ENCODE measurements around the gene NPPC. TPM values are rescaled to one million over a fixed set of nuclear protein-coding genes. Genes with fewer than 3 reads are reported as not detected.

NPPC gene
- total RNA-seq, 1 experiment from 2014 or later: 0.98 TPM

DNA sequence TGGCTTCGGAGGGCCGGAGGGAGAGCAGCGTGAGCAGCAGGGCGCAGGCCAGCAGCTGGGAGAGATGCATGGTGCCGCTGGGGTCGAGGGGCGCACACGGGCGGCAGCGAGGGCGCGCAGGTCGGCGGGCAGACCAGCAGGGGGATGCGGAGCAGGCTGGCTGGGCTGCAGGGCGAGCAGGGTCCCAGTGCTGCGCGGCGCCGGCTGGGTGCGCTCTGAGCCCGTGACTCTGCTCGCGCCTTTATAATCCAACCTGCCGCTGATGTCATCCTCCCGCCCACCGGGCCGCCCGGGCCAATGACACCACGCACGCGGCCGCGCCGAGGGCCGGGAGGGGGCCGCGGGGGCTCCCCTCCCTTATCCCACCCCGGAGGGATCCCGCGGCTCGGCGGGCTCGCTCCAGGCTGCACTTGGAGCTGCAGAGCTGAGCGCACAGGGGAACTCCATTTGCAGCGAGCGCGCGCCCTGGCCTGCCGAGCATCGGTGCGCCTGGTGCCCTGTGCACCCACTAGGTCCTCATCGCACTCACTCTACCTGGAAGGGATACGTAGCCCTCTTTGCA lies at the start of gene NPPC (continued):
- TF ChIP-seq TEAD1 (CRISPR knock-in tag; IDR thresholded peaks at IDR 0.05) (peak; percentile 36; the same call in 1 of the 2 replicates), JAZF1 (CRISPR knock-in tag; IDR thresholded peaks at IDR 0.05) (no peak), ZNF416 (CRISPR knock-in tag; IDR thresholded peaks at IDR 0.05) (no peak), ZNF121 (CRISPR knock-in tag; IDR thresholded peaks at IDR 0.05) (0 out of 2 replicates have a peak, but pooled peaks have one; percentile 8), IRF2 (CRISPR knock-in tag; IDR thresholded peaks at IDR 0.05; ENCODE audit: borderline replicate concordance, low read depth) (no peak), NFATC4 (CRISPR knock-in tag; IDR thresholded peaks at IDR 0.05) (no peak), SMAD3 (CRISPR knock-in tag; IDR thresholded peaks at IDR 0.05; ENCODE audit: borderline replicate concordance) (peak; percentile 15; the same call in 1 of the 2 replicates), ESRRA (CRISPR knock-in tag; IDR thresholded peaks at IDR 0.05; ENCODE audit: borderline replicate concordance) (no peak), ZNF219 (CRISPR knock-in tag; IDR thresholded peaks at IDR 0.05; ENCODE audit: borderline replicate concordance) (no peak), EMX1 (CRISPR knock-in tag; IDR thresholded peaks at IDR 0.05) (no peak), ZNF232 (CRISPR knock-in tag; IDR thresholded peaks at IDR 0.05) (0 out of 2 replicates have a peak, but pooled peaks have one; percentile 66), ZNF396 (CRISPR knock-in tag; IDR thresholded peaks at IDR 0.05; ENCODE audit: borderline replicate concordance) (no peak), ZBTB21 (CRISPR knock-in tag; IDR thresholded peaks at IDR 0.05; ENCODE audit: borderline replicate concordance) (no peak), PRRX2 (CRISPR knock-in tag; IDR thresholded peaks at IDR 0.05) (no peak), ZNF263 (CRISPR knock-in tag; IDR thresholded peaks at IDR 0.05; ENCODE audit: low read depth) (no peak), ZNF317 (CRISPR knock-in tag; IDR thresholded peaks at IDR 0.05; ENCODE audit: borderline replicate concordance, low read depth) (no peak), RELA (CRISPR knock-in tag; IDR thresholded peaks at IDR 0.05; ENCODE audit: borderline replicate concordance) (no peak), MYBL2 (CRISPR knock-in tag; IDR thresholded peaks at IDR 0.05) (peak; percentile 73; the same call in 1 of the 2 replicates), NFE2L1 (CRISPR knock-in tag; IDR thresholded peaks at IDR 0.05) (0 out of 2 replicates have a peak, but pooled peaks have one; percentile 58), CREB1 (CRISPR knock-in tag; IDR thresholded peaks at IDR 0.05) (no peak), HMGA2 (CRISPR knock-in tag; IDR thresholded peaks at IDR 0.05) (no peak)
- TF ChIP-seq, protein P1, sequence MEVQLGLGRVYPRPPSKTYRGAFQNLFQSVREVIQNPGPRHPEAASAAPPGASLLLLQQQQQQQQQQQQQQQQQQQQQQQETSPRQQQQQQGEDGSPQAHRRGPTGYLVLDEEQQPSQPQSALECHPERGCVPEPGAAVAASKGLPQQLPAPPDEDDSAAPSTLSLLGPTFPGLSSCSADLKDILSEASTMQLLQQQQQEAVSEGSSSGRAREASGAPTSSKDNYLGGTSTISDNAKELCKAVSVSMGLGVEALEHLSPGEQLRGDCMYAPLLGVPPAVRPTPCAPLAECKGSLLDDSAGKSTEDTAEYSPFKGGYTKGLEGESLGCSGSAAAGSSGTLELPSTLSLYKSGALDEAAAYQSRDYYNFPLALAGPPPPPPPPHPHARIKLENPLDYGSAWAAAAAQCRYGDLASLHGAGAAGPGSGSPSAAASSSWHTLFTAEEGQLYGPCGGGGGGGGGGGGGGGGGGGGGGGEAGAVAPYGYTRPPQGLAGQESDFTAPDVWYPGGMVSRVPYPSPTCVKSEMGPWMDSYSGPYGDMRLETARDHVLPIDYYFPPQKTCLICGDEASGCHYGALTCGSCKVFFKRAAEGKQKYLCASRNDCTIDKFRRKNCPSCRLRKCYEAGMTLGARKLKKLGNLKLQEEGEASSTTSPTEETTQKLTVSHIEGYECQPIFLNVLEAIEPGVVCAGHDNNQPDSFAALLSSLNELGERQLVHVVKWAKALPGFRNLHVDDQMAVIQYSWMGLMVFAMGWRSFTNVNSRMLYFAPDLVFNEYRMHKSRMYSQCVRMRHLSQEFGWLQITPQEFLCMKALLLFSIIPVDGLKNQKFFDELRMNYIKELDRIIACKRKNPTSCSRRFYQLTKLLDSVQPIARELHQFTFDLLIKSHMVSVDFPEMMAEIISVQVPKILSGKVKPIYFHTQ (CRISPR knock-in tag; IDR thresholded peaks at IDR 0.05): no peak
- TF ChIP-seq, protein P2, sequence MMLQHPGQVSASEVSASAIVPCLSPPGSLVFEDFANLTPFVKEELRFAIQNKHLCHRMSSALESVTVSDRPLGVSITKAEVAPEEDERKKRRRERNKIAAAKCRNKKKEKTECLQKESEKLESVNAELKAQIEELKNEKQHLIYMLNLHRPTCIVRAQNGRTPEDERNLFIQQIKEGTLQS (CRISPR knock-in tag; conservative IDR thresholded peaks at IDR 0.05): no peak
- TF ChIP-seq, protein P3, sequence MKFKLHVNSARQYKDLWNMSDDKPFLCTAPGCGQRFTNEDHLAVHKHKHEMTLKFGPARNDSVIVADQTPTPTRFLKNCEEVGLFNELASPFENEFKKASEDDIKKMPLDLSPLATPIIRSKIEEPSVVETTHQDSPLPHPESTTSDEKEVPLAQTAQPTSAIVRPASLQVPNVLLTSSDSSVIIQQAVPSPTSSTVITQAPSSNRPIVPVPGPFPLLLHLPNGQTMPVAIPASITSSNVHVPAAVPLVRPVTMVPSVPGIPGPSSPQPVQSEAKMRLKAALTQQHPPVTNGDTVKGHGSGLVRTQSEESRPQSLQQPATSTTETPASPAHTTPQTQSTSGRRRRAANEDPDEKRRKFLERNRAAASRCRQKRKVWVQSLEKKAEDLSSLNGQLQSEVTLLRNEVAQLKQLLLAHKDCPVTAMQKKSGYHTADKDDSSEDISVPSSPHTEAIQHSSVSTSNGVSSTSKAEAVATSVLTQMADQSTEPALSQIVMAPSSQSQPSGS (CRISPR knock-in tag; IDR thresholded peaks at IDR 0.05; ENCODE audit: borderline replicate concordance, low read depth): no peak
- TF ChIP-seq, protein P4, sequence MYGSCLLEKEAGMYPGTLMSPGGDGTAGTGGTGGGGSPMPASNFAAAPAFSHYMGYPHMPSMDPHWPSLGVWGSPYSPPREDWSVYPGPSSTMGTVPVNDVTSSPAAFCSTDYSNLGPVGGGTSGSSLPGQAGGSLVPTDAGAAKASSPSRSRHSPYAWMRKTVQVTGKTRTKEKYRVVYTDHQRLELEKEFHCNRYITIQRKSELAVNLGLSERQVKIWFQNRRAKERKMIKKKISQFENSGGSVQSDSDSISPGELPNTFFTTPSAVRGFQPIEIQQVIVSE (CRISPR knock-in tag; IDR thresholded peaks at IDR 0.05; ENCODE audit: borderline replicate concordance): no peak
- TF ChIP-seq, protein P5, sequence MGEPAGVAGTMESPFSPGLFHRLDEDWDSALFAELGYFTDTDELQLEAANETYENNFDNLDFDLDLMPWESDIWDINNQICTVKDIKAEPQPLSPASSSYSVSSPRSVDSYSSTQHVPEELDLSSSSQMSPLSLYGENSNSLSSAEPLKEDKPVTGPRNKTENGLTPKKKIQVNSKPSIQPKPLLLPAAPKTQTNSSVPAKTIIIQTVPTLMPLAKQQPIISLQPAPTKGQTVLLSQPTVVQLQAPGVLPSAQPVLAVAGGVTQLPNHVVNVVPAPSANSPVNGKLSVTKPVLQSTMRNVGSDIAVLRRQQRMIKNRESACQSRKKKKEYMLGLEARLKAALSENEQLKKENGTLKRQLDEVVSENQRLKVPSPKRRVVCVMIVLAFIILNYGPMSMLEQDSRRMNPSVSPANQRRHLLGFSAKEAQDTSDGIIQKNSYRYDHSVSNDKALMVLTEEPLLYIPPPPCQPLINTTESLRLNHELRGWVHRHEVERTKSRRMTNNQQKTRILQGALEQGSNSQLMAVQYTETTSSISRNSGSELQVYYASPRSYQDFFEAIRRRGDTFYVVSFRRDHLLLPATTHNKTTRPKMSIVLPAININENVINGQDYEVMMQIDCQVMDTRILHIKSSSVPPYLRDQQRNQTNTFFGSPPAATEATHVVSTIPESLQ (CRISPR knock-in tag; IDR thresholded peaks at IDR 0.05): no peak
- TF ChIP-seq, protein P6, sequence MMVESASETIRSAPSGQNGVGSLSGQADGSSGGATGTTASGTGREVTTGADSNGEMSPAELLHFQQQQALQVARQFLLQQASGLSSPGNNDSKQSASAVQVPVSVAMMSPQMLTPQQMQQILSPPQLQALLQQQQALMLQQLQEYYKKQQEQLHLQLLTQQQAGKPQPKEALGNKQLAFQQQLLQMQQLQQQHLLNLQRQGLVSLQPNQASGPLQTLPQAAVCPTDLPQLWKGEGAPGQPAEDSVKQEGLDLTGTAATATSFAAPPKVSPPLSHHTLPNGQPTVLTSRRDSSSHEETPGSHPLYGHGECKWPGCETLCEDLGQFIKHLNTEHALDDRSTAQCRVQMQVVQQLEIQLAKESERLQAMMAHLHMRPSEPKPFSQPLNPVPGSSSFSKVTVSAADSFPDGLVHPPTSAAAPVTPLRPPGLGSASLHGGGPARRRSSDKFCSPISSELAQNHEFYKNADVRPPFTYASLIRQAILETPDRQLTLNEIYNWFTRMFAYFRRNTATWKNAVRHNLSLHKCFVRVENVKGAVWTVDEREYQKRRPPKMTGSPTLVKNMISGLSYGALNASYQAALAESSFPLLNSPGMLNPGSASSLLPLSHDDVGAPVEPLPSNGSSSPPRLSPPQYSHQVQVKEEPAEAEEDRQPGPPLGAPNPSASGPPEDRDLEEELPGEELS (CRISPR knock-in tag; IDR thresholded peaks at IDR 0.05): peak; percentile 49; the same call in 1 of the 2 replicates
- TF ChIP-seq, protein P7, sequence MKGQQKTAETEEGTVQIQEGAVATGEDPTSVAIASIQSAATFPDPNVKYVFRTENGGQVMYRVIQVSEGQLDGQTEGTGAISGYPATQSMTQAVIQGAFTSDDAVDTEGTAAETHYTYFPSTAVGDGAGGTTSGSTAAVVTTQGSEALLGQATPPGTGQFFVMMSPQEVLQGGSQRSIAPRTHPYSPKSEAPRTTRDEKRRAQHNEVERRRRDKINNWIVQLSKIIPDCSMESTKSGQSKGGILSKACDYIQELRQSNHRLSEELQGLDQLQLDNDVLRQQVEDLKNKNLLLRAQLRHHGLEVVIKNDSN (CRISPR knock-in tag; IDR thresholded peaks at IDR 0.05): no peak; the same call in 1 of the 2 replicates
